Uterus (tissue), 4 donors: ENCODE measurements around the gene TIMP1. TPM values are rescaled to one million over a fixed set of nuclear protein-coding genes. Genes with fewer than 3 reads are reported as not detected.

ENCODE experiments used
- DNase-seq, 2 donors: peaks; one replicate each; pipeline ENCODE4 v3.0.0-alpha.2; 2019 to 2020
- H3K27ac ChIP-seq, 2 donors: fragments of 200-600 bp; sonication (generic); 1 replicate in 1 of 2; 2 replicates in 1 of 2; pipeline ENCODE4 v1.5.1; 2016 to 2018
- H3K27me3 ChIP-seq, 2 donors: fragments of 200-600 bp; sonication (generic); one replicate each; pipeline ENCODE4 v1.5.1; 2018 to 2019; ENCODE audit warnings: control low read depth in 1 of 2
- H3K36me3 ChIP-seq, 2 donors: fragments of 200-600 bp; sonication (generic); one replicate each; pipeline ENCODE4 v1.5.1; 2019; ENCODE audit warnings: control low read depth in 1 of 2
- H3K4me1 ChIP-seq, 2 donors: fragments of 200-600 bp; sonication (generic); one replicate each; pipeline ENCODE4 v1.5.1; 2018 to 2019; ENCODE audit warnings: control low read depth in 1 of 2
- H3K4me3 ChIP-seq, 2 donors: fragments of 200-600 bp; sonication (generic); 1 replicate in 1 of 2; 2 replicates in 1 of 2; pipeline ENCODE4 v1.5.1; 2018 to 2019; ENCODE audit warnings: mild to moderate bottlenecking in 1 of 2
- H3K9me3 ChIP-seq, 2 donors: fragments of 200-600 bp; sonication (generic); one replicate each; pipeline ENCODE4 v1.5.1; 2019; ENCODE audit warnings: control low read depth in 1 of 2
- CTCF ChIP-seq, 4 experiments: fragments of 200-600 bp in 2 of 4; fragments of 450-650 bp in 2 of 4; sonication (generic) in 2 of 4; IDR thresholded peaks; one replicate each; pipeline ENCODE4 v1.5.1; 2016 to 2019; ENCODE audit warnings: antibody characterized with exemption in 4 of 4, mild to moderate bottlenecking in 2 of 4, moderate library complexity in 1 of 4
- POLR2A ChIP-seq, 2 donors: fragments of 450-650 bp; IDR thresholded peaks; one replicate each; pipeline ENCODE4 v1.6.1; 2016; ENCODE audit warnings: antibody characterized with exemption in 2 of 2, mild to moderate bottlenecking in 1 of 2, moderate library complexity in 1 of 2
- intact Hi-C: fragments of 100-400 bp; cut with DNase I; formaldehyde crosslinking; loops from one replicate; pipeline ENCODE4 v1.15.1; 2023; ENCODE audit warnings: low total_unique reads
- total RNA-seq, 4 donors: library from RNA; depleted of rRNA in 3 of 4; stranded (reverse); fragments of >200 nt in 3 of 4; gene quantifications; one replicate each; pipeline versions ENCODE4 v1.1.0 to v1.2.4, GENCODE V29; 2014 to 2023
- donor health status: DM: yes; HTN: yes; CAD: no.

The TIMP1 gene
- total RNA-seq, 4 donors from 2014 or later: 17.9 to 287 (median 111) TPM

GRCh38 chrX:47625365-47625764 lies 43.1 kb downstream of the TIMP1 start:
- intact Hi-C loops: no loop called here
- no peaks in the 10 kb centered on the region for H3K36me3 ChIP-seq
- TF ChIP-seq POLR2A (IDR thresholded peaks at IDR 0.05) (no peak), CTCF (IDR thresholded peaks at IDR 0.05) (no peak)
- no peaks in the 10 kb centered on the region for H3K4me1 ChIP-seq
- H3K4me3 ChIP-seq: no peak overlapping the region
- no peaks in the 10 kb centered on the region for H3K27me3 ChIP-seq
- no peak overlapping the region for H3K27ac ChIP-seq
- no peak for DNase-seq
- H3K9me3 ChIP-seq: no peaks in the 10 kb centered on the region

- no peak for DNase-seq
- H3K27me3 ChIP-seq: no peaks in the 10 kb centered on the region
- TF ChIP-seq CTCF (IDR thresholded peaks at IDR 0.05) (no peak), POLR2A (IDR thresholded peaks at IDR 0.05) (no peak)
- no peak overlapping the region for H3K4me3 ChIP-seq
- no peaks in the 10 kb centered on the region for H3K9me3 ChIP-seq
- intact Hi-C loops: no loop called here
- H3K4me1 ChIP-seq: no peaks in the 10 kb centered on the region
- H3K36me3 ChIP-seq: no peaks in the 10 kb centered on the region
- H3K27ac ChIP-seq: no peak overlapping the region
Measured at GRCh38 chrX:47628982-47629381, 46.7 kb downstream of the TIMP1 start.

- Histone ChIP-seq H3K36me3 (no peaks in the 10 kb centered on the region), H3K9me3 (no peaks in the 10 kb centered on the region), H3K27me3 (no peaks in the 10 kb centered on the region), H3K27ac (no peak within 1 kb of the TSS), H3K4me3 (no peak within 1 kb of the TSS), H3K4me1 (no peaks in the 10 kb centered on the region)
- no peak for DNase-seq
- no peak for TF ChIP-seq POLR2A (IDR thresholded peaks at IDR 0.05)
- TF ChIP-seq CTCF (IDR thresholded peaks at IDR 0.05): no peak
- intact Hi-C loops: no loop called here
Measured at GRCh38 chrX:47629419-47630200, 47.4 kb downstream of the TIMP1 start, which contains the start of gene CFP. CFP (minus strand) TSS chrX:47629930; CDS start chrX:47629844, 86 bp downstream.

GRCh38 chrX:47631676-47632075 lies 49.4 kb downstream of the TIMP1 start:
- TF ChIP-seq POLR2A (IDR thresholded peaks at IDR 0.05) (no peak), CTCF (IDR thresholded peaks at IDR 0.05) (no peak)
- Histone ChIP-seq H3K4me1 (no peaks in the 10 kb centered on the region), H3K9me3 (no peaks in the 10 kb centered on the region), H3K36me3 (no peaks in the 10 kb centered on the region), H3K27ac (no peak overlapping the region), H3K27me3 (no peaks in the 10 kb centered on the region), H3K4me3 (no peak overlapping the region)
- DNase-seq: no peak
- intact Hi-C loops: no loop called here

GRCh38 chrX:47632666-47633065 lies 50.4 kb downstream of the TIMP1 start:
- intact Hi-C loops: no loop called here
- Histone ChIP-seq H3K27ac (no peak overlapping the region), H3K36me3 (no peaks in the 10 kb centered on the region), H3K9me3 (no peaks in the 10 kb centered on the region), H3K27me3 (no peaks in the 10 kb centered on the region), H3K4me1 (no peaks in the 10 kb centered on the region), H3K4me3 (no peak overlapping the region)
- no peak for DNase-seq
- TF ChIP-seq CTCF (IDR thresholded peaks at IDR 0.05) (no peak), POLR2A (IDR thresholded peaks at IDR 0.05) (no peak)
